Measurements from ENCODE around the gene ITM2B. TPM values are rescaled to one million over a fixed set of nuclear protein-coding genes. Genes with fewer than 3 reads are reported as not detected.

ITM2B gene
- total and polyA plus RNA-seq, 2 donors (not counting 1 experiment from before 2014, with no cell fraction given), result 122 to 177 TPM

DNA sequence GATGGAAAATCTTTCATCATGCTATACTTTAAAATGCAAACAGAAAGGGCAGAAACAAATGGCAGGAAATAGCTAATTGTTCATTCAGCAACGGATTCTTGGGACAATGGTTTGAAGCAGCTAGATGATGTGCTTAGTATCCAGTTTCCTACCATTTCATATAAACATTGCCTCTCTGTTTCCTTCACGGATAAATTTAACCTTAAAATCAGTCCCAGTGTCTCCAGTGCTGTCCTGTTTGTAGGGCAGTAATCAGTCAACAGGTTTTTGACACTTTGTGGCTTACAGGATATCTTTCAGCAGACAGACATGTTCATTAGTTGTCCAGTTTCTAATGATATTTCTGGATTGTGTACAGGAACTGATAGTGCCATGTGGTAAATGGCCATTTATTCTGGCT lies 45.8 kb downstream of the ITM2B start:
- no peaks in the 10 kb centered on the region for H3K27me3 ChIP-seq (replicated peaks in 1 of 4; ENCODE audit: control extremely low read depth in 1 of 4, control insufficient read depth in 3 of 4, insufficient read depth in 4 of 4, low read length in 3 of 4)
- H3K79me2 ChIP-seq (ENCODE audit: control insufficient read depth, insufficient read depth, low read length), result no peaks in the 10 kb centered on the region
- no peak overlapping the region for H2AFZ ChIP-seq (ENCODE audit: insufficient read depth, low read depth, low read length, poor library complexity, severe bottlenecking)
- ChIA-PET CTCF (no interaction called here), POLR2A (no interaction called here)
- Mint-ChIP-seq H3K4me3 (no peak overlapping the region), H3K9me3 (ENCODE audit: insufficient read depth) (no peaks in the 10 kb centered on the region), H3K27ac (no peak overlapping the region), H3K4me1 (peaks cover 9% of the 10 kb centered on the region), H3K27me3 (no peaks in the 10 kb centered on the region)
- no peaks in the 10 kb centered on the region for H4K20me1 ChIP-seq (ENCODE audit: control insufficient read depth, insufficient read depth, low read length, poor library complexity, severe bottlenecking)
- no peaks in the 10 kb centered on the region for H3K36me3 ChIP-seq (replicated peaks in 1 of 2; ENCODE audit: control extremely low read depth in 1 of 2, control insufficient read depth in 1 of 2, extremely low read depth in 1 of 2, insufficient read depth in 2 of 2, low read length in 1 of 2)
- H3K27ac ChIP-seq (ENCODE audit: low read length in 2 of 2), result no peak overlapping the region
- TF ChIP-seq, protein P1, sequence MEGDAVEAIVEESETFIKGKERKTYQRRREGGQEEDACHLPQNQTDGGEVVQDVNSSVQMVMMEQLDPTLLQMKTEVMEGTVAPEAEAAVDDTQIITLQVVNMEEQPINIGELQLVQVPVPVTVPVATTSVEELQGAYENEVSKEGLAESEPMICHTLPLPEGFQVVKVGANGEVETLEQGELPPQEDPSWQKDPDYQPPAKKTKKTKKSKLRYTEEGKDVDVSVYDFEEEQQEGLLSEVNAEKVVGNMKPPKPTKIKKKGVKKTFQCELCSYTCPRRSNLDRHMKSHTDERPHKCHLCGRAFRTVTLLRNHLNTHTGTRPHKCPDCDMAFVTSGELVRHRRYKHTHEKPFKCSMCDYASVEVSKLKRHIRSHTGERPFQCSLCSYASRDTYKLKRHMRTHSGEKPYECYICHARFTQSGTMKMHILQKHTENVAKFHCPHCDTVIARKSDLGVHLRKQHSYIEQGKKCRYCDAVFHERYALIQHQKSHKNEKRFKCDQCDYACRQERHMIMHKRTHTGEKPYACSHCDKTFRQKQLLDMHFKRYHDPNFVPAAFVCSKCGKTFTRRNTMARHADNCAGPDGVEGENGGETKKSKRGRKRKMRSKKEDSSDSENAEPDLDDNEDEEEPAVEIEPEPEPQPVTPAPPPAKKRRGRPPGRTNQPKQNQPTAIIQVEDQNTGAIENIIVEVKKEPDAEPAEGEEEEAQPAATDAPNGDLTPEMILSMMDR (IDR thresholded peaks at IDR 0.05), result no peak
- no peak for TF ChIP-seq EZH2 (IDR thresholded peaks at IDR 0.05; ENCODE audit: borderline replicate concordance, insufficient read depth, low read depth, low read length, poor library complexity, severe bottlenecking)
- H3K4me1 ChIP-seq (ENCODE audit: control insufficient read depth in 2 of 2, insufficient read depth in 2 of 2, low read length in 2 of 2), result no peaks in the 10 kb centered on the region
- DNase-seq (no peak), ATAC-seq (ENCODE audit: low read depth) (no peak)
- H3K9me3 ChIP-seq (ENCODE audit: control extremely low read depth in 1 of 3, control insufficient read depth in 2 of 3, insufficient read depth in 1 of 3, low read length in 2 of 3), result no peaks in the 10 kb centered on the region
- H3K4me2 ChIP-seq (replicated peaks; ENCODE audit: low read depth, low read length, poor library complexity, severe bottlenecking), result no peak overlapping the region
- H3K9ac ChIP-seq (ENCODE audit: low read length), result no peak overlapping the region
- intact Hi-C loops (cut with micrococcal nuclease), result no loop called here
- H3K4me3 ChIP-seq (ENCODE audit: control extremely low read depth in 1 of 5, extremely low read depth in 1 of 5, insufficient read depth in 1 of 5, low read depth in 2 of 5, low read length in 4 of 5), result no peak overlapping the region
- WGBS (ENCODE audit: insufficient coverage), result no CpG with 5 or more reads among the region's 2 CpGs

- no CpG with 5 or more reads among the region's 1 CpG for WGBS (ENCODE audit: insufficient coverage)
Observed at GRCh38 chr13:48281556-48281955, 48.5 kb downstream of the ITM2B start.

More at GRCh38 chr13:48281556-48281955, 48.5 kb downstream of the ITM2B start:
- no peaks in the 10 kb centered on the region for H3K9me3 Mint-ChIP-seq (ENCODE audit: insufficient read depth)
- no peaks in the 10 kb centered on the region for H3K9me3 ChIP-seq (ENCODE audit: control extremely low read depth in 1 of 3, control insufficient read depth in 2 of 3, insufficient read depth in 1 of 3, low read length in 2 of 3)
- H3K4me1 Mint-ChIP-seq, result peaks cover 24% of the 10 kb centered on the region
- ChIA-PET POLR2A (no interaction called here), CTCF (interaction anchor here (0.7 kb wide), 1 partner anchor 155 kb away, joined by 3 read pairs; no protein-coding TSS in a partner anchor)
- no peaks in the 10 kb centered on the region for H3K36me3 ChIP-seq (replicated peaks in 1 of 2; ENCODE audit: control extremely low read depth in 1 of 2, control insufficient read depth in 1 of 2, extremely low read depth in 1 of 2, insufficient read depth in 2 of 2, low read length in 1 of 2)
- peaks cover 3% of the 10 kb centered on the region for H3K27me3 Mint-ChIP-seq
- no peak overlapping the region for H3K27ac Mint-ChIP-seq
- no peak overlapping the region for H3K27ac ChIP-seq (ENCODE audit: low read length in 2 of 2)
- ATAC-seq (ENCODE audit: low read depth) (no peak), DNase-seq (no peak)
- intact Hi-C loops (cut with micrococcal nuclease), result no loop called here
- no peak overlapping the region for H3K4me2 ChIP-seq (replicated peaks; ENCODE audit: low read depth, low read length, poor library complexity, severe bottlenecking)
- H2AFZ ChIP-seq (ENCODE audit: insufficient read depth, low read depth, low read length, poor library complexity, severe bottlenecking), result no peak overlapping the region
- H3K4me3 ChIP-seq (ENCODE audit: control extremely low read depth in 1 of 5, extremely low read depth in 1 of 5, insufficient read depth in 1 of 5, low read depth in 2 of 5, low read length in 4 of 5), result no peak overlapping the region
- no peak overlapping the region for H3K9ac ChIP-seq (ENCODE audit: low read length)
- peaks cover 9 to 14% of the 10 kb centered on the region in 2 donors for H3K4me1 ChIP-seq (ENCODE audit: control insufficient read depth in 2 of 2, insufficient read depth in 2 of 2, low read length in 2 of 2)
- H3K27me3 ChIP-seq (replicated peaks in 1 of 4; ENCODE audit: control extremely low read depth in 1 of 4, control insufficient read depth in 3 of 4, insufficient read depth in 4 of 4, low read length in 3 of 4), result no peaks in the 10 kb centered on the region
- TF ChIP-seq, protein P1 (IDR thresholded peaks at IDR 0.05), result no peak
- TF ChIP-seq EZH2 (IDR thresholded peaks at IDR 0.05; ENCODE audit: borderline replicate concordance, insufficient read depth, low read depth, low read length, poor library complexity, severe bottlenecking), result no peak
- H4K20me1 ChIP-seq (ENCODE audit: control insufficient read depth, insufficient read depth, low read length, poor library complexity, severe bottlenecking), result no peaks in the 10 kb centered on the region
- no peak overlapping the region for H3K4me3 Mint-ChIP-seq
- peaks cover 4% of the 10 kb centered on the region for H3K79me2 ChIP-seq (ENCODE audit: control insufficient read depth, insufficient read depth, low read length)
